T-helper 22 cell (primary cell): ENCODE results near the gene ZBTB49.

ENCODE experiments used
- DNase-seq: peaks from one replicate; pipeline ENCODE4 v3.0.0-alpha.2; 2020; ENCODE audit warnings: low read depth

Gene ZBTB49

DNA sequence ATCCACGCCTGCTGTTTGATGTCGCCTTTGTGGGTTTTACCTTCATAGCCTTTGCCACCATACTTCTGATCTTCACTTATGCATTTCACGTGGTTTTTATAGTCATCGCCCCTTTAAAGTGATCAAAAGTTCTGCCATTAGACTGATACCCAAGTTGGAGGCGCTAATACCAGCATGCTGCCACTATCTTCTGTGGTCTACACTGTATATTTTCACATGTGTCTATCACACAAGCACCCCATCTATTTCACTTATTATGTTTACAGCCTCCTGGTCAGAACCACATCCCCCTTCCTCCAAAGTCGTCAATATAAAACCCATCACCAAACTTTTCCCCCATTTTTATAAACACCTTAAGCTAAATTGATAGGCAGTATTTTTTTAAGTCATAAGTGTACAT, 8.3 kb upstream of the ZBTB49 start:
- no peak for DNase-seq

DNA sequence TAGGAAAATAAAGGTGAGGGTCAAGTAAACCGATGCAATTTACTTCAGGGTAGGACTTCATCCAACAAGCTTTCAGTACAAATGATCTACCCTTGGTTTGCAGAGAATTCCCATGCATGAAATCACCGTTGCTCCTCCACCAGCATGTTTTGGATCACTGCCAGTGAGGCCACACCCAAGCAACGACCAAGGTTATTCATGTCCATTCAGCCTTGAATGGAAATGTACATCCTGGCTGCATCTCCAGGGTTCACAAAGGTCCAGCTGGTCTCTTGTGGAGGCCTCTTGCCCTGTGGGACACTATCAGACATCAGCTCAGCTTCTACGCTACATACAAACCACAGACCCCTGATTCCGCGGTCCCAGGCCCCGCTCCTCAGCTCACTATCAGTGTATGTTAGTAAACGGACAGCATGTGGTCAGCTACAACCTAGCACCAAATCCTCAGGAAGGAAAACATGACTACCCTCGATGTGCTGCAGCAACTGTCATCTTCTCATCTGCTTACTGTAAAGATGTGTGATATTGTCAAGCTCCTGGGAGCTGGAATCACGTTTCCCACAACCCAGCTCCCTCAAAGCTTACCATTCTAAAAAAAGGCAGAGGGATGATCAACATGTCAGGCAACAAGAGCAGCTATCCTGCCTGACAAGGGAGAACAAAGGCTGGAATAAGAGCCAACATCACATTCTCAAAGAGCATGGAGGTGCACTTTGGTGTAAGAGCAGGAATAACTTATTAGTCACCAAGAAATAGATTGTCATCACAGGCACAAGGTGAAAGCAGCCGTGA, 5.0 kb upstream of the ZBTB49 start:
- DNase-seq: no peak

DNA sequence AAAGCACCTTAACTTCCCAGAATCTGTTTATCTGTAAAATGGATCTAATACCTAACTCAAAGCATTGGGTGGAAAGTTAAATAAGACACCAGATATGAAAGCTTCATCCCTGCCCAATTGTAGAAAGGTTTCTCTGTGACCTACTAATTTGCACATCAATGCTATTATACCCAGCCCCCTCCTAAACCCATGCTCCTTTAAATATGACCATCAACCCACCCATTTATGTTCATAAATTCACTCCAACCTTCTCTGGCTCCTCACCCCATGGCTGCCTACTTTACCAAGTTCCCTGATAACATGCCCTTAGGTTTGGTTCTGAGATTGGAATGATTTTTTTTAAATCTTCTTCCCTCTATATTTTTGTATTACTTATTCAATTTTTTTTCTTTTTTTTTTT, 2.0 kb upstream of the ZBTB49 start:
- no peak for DNase-seq

DNA sequence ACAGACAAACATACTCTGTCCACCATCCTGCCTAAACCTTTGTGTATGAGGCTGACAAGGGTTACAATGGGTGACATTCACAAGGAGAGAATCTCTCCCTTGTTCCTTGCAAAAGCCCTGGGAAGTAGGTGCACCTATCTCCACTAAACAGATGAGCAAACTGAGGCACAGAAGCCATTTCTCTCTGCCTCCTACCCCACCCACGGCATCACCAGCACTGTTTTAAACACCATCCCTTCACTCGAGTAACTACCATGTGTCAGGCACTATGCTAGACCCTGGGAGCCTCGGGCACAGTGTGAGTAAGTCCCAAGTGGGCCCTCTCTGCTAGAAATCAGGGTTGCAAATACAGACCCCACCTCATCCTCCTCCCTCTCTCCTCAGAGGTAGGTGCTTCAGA, 996 bp upstream of the ZBTB49 start:
- DNase-seq: no peak

DNA sequence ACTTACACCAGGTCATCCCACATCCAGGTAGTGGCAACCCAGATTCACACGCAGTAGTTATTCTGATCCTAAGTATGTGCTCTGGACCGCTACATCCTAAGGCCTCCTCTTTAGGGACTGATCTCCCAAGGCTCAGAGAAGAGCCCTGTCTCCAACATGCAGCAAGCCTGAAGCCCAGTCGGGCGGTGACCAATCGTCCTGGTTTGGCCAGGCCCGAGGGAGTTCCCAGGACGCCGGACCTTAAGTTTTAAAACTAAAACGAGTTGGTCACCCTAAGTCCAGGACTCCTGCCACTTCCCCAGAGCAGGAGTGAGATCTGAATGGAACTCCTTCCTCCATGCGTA, 482 bp upstream of the ZBTB49 start:
- no peak for DNase-seq

DNA sequence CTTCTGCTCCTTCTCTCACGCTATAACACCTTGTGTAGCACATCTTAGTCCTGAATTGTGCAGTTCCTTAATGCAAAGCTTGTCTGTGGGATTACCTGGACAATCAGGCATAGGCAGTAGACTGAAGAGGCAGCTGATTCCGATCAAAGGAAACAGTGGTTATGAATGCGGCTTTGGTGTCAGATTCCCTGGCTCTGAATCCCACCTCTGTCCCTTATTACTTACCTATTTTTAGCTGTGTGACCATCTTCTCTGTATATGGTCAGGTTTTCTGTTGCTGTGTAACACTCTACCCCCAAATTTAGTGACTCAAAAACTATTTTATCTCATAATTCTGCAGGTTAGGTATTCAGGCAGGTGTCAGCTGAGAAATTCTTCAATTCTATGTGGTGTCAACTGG, 3.2 kb downstream of the ZBTB49 start:
- no peak for DNase-seq

DNA sequence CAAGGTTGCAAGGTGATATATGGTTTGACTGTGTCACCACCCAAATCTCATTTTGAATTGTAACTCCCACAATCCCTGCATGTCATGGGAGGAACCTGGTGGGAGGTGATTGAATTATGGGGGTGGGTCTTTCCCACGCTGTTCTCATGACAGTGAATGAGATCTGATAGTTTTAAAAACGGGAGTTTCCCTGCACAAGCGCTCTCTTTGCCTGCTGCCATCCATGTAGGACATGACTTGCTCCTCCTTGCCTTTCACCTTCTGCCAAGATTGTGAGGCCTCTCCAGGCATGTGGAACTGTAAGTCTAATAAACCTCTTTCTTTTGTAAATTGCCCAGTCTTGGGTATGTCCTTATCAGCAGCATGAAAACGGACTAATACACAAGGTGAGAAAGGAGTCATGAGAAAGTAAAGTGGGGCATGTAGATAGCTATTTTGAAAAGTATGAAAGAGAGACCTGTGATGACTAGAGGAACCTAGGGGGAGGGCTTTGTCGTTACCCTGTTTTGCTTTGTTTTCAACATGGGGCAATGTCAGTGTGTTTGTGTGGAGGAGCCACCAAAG, 6.3 kb downstream of the ZBTB49 start:
- DNase-seq: no peak

DNA sequence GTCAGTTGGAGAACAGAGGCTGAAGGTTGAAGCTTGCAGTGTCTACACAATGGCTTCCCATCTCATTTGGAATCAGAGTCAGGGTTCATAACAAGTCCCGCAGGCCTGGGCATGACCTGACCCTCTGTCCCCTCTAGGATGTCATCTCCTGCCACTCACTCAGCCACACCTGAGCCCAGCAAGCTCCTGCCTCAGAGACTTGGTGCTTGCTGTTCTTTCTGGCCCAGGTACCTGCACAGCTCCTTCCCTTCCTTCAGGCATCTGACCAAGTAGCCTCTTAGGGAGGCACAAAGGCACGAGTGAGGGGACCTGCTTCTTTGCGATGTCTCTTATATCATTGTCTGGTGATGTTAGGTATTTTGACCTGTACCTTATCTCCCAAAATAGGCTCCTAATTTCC, 9.0 kb downstream of the ZBTB49 start:
- no peak for DNase-seq

DNA sequence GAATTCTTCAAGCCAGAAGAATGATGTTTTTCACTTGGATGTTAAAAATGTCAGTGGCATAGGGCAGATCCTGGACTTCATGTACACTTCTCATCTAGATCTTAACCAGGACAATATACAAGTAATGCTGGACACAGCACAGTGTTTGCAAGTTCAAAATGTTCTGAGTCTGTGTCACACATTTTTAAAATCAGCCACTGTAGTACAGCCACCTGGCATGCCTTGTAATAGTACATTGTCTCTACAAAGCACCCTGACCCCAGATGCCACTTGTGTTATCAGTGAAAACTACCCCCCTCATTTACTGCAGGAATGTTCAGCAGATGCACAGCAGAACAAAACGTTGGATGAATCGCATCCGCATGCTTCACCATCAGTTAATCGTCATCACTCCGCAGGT, 11.9 kb downstream of the ZBTB49 start:
- DNase-seq: no peak

DNA sequence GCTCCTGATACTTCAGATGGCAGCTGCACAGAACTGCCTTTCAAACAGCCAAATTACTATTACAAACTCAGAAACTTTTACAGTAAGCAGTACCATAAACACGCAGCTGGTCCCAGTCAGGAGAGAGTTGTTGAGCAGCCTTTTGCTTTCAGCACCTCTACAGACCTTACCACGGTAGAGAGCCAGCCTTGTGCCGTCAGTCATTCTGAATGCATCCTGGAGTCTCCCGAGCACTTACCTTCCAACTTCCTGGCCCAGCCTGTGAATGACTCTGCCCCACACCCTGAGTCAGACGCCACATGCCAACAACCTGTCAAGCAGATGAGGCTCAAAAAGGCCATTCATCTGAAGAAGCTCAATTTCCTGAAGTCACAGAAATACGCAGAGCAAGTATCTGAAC, 12.4 kb downstream of the ZBTB49 start:
- DNase-seq: no peak

DNA sequence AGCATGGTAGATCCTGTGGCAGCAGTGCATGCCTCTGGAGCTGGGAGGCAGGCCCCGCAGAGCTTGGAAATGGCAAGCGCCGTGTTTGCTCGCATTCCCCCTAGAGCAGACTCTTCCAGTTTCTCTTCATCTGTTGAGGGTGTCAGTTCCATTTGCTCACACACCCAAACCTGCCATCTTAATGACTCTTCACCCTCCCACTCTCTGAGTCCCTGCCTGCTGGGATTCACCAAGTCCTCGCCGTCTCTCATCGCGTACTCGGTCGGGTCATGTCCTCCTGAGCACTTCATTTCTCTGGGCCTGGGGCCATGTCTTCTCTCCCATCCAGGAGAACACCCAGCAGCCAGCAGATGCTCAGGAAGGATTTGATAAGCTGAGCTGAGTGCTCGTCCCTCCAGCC, 16.9 kb downstream of the ZBTB49 start:
- no peak for DNase-seq

DNA sequence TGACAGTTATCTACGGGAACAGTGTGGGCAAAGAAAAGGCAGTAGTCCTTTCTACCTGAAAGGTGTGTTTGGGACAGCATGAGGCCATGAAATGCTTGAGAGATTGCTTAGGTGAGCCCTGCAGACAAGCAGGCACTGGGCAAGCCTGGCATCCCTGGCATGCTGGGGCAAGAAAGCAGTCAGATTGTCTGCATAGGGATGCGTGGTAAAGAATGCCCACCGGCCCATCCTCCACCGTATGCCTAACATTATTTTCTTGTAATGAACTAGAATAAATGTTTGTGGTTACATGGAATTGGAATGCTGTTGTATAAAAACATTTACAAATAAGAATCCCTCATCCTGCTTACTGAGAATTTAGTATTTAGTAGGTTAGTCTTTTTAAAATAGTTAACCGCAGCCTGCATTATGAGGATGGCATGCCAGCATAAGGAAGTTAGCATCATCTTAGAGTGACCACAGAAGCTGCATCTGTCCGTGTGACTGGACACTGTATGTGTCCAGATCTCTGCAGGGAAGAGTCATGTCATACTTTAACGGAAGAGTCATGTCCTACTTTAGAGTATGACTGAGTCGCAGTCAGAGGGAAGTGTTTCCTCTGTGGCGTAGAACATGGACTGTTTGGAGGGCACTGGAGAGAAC, 18.9 kb downstream of the ZBTB49 start:
- DNase-seq: no peak

DNA sequence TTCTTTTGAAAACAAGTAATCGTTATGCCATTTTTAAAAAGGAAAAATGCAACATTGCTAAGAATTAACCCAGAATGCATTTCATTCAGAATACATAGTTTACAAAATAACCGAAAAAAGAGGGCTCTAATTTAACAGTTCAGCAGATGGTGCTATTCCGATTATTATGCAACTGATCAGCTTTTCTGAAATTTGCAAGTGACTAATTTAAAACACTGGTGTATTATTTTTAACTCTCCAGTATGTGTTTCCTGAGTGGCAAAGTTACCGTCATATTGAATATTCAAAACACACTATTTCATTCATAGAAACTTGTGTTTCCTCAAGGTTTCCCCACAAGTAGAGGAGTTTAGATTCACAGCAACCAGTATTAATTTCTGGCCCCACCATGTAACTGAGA, 21.1 kb downstream of the ZBTB49 start:
- DNase-seq: no peak

DNA sequence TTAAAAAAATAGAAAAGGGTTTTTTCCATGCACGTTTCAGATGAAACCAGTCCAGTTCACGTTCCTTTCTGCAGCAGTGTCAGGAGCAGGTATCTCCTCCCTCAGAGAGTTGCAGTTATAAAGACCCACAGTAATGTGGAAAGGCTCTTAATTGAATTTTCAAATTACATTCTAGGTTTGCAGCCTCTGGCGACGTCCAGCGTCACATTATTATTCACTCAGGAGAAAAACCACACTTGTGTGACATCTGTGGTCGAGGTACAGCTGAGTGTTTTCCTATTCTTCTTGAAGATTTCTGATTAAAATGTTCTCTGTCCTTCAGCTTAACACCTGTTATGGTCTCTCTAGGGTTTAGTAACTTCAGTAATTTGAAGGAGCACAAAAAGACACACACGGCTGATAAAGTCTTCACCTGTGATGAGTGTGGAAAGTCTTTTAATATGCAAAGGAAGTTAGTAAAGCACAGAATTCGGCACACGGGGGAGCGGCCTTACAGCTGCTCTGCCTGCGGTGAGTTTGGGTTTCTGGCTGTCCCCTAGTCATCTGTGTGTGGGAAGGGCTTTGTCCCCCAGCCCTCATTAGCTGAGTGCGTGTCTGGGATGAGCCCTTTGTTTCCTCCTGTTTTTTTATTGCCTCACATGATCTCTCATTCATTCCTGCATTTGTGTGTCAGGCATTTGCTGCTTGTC, 25.6 kb downstream of the ZBTB49 start:
- DNase-seq: no peak

DNA sequence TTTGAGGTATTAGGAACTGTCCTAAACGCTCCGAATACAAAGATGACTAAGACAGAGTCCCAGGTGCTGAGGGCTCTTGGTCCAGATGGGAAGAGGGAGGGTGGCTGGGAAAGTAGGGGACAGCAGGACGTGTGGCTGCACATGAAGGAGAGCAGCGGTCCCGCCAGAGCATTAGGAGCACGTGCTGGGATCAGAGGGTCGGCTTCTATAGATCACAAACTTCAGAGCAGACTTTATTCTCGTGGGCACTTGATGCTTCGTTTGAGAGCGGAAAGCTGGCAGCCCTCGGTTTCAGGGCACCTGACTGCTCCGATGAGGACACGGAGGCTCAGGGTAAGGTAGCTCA, 26.1 kb downstream of the ZBTB49 start:
- no peak for DNase-seq

DNA sequence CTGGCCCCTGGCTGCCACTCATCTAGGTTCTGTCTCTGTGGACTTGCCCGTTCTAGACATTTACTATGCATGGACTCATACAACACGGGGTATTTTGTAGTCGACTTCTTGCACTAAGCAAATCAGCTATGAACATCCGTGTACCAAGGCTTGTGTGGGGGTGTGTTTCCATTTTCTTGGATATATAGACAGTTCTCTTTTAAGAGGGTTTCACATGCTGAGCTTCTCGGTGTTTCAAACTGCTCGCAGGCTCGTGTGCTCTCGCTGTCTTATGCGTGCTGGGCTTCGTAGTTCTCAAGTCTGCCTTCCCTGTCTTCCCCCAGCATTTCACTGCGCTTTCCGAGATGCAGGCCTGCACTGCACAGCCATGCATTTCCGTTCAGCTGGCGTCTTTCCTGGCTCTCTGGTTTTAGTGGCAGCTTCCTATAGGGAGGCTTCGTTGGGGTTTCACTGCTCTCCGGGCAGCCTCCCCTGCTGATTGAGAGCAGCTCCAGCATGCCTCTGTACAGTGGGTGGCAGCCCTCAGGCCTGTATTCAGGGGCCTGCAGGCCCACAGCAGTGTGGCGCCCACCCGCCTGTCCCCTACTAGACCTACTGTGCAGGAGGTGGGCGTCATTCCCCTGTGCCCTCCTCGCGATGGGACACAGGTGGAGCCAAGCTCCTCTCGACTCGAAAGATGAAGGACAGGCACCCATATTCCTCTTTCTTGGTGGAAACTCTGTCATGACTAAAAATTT, 27.6 kb downstream of the ZBTB49 start:
- DNase-seq: no peak

DNA sequence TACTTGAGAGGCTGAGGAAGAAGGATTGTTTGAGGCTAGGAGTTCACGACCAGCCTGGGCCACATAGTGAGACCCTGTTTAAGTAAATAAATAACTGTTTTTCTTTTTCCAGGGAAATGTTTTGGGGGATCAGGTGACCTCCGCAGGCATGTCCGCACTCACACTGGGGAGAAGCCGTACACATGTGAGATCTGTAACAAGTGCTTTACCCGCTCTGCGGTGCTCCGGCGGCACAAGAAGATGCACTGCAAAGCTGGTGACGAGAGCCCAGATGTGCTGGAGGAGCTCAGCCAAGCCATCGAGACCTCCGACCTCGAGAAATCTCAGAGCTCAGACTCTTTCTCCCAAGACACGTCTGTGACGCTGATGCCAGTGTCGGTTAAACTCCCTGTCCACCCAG, 30.5 kb downstream of the ZBTB49 start:
- no peak for DNase-seq

DNA sequence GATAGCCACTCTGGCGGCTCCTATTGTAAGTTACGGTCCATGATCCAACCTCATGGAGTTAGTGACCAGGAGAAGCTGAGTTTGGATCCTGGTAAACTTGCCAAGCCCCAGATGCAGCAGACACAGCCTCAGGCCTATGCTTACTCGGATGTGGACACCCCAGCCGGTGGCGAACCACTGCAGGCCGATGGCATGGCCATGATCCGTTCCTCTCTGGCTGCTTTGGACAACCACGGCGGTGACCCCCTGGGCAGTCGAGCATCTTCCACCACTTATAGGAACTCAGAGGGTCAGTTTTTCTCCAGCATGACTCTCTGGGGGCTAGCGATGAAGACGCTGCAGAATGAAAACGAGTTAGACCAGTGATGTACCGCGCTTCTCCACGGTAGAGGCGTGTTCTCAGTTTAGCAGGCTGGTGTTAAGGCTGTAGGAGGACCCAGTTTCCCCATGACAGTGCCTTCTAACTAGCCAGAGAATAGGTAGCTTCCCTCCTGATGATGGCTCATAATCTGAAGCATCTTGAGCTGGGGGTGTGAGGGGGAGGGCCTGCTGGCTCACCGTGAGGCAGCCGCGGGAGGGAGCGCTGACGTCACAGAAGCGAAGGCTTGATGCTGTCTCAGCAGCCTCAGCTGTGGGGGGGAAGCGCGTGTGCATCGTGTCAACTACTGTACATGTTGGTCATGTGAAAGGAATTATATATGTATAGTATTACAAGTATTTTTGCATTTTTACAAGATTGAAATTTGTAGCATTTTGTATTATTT, 31.1 kb downstream of the ZBTB49 start:
- no peak for DNase-seq

DNA sequence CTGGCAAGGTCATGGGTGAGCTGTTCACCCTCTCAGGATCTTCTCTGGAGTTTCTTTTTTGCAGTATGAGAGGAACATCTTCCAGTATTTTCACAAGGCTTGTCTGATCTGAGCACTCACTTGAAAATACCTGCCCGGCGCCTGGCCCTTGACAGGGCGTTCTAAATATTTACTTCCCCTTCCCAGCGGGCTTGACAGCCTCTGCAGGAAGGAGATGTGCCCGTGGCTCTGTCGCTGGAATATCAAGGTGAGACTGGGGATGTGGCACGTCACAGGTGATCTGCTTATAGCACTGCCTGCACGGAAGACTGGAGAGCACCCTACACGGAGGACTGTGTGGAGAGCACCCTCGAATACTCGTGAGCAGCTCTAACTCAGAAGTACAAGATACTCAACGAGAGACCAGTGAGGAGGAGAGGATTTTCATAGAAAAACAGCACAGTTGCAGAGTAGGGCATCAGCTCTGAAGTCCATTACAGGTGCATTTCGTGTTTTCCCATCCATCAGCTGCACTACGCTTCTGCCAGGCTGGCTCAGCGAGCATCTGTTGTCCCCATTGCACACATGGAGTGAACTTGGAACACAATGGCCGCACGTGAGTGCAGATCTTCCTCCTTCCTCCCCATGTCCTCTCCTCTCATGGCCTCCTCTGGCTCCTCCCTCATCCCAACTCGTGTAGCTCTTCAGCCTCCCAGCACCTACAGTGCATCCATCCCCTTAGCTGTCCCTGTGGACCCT, 32.1 kb downstream of the ZBTB49 start:
- no peak for DNase-seq

DNA sequence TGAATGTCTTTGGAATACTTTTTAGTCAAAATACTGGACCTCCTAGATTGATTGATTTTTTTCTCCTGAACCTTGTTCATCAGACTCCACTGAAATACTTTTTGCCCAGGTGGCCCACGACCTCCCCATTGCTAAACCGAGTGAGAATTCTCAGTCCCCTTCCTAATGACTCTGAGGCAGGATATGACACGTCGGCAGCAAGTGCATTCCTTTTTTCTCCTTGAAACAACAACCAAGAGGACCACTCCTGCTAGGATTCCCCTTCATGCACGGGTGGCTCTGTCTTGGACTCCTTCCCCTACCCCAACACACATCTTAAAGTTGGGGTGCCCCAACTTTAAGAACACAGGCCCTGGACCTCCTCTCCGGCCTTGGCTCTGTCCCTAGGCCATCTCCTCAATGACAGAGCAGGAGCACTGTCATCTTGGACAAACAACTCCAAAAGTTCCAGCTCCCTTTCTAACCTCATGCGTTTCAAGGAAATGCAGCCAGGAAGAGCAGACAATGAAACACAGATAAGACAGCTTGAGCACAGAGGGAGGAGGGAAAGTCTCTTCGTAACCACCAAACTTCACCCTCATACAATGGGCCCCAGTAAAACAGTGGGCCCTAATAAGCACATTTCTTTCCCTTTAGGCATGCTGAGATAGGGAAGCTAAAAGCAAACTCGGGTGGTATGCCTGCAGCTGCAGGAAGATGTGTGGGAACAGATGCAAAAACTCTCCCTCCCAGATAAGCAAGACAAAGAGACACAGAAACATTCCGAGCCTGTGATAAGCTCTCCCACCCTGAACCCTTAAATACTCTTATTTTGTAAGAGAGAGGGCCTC, 33.9 kb downstream of the ZBTB49 start:
- no peak for DNase-seq
